Trophoblast cell (in vitro differentiated cells and primary cell): Measurements from ENCODE around the gene KCNK10.

ENCODE experiments used
- DNase-seq, 2 donors: peaks; one replicate each; pipeline ENCODE4 v3.0.0-alpha.2; 2016
- H2AFZ ChIP-seq: 2 replicates; pipeline ENCODE4 v1.6.1; 2013; ENCODE audit warnings: low read length, moderate library complexity, mild to moderate bottlenecking; ENCODE audit not compliant: insufficient read depth, poor library complexity
- H2AK5ac ChIP-seq: 2 replicates; pipeline ENCODE4 v1.6.1; 2013; ENCODE audit warnings: mild to moderate bottlenecking, low read length
- H2BK120ac ChIP-seq: 2 replicates; pipeline ENCODE4 v1.6.1; 2013; ENCODE audit warnings: low read length, mild to moderate bottlenecking, moderate library complexity; ENCODE audit not compliant: insufficient read depth, poor library complexity
- H2BK12ac ChIP-seq: 2 replicates; pipeline ENCODE4 v1.6.1; 2013; ENCODE audit warnings: mild to moderate bottlenecking, low read length, moderate library complexity
- H2BK5ac ChIP-seq: 2 replicates; pipeline ENCODE4 v1.6.1; 2013; ENCODE audit warnings: low read length, low read depth, moderate library complexity, mild to moderate bottlenecking; ENCODE audit not compliant: poor library complexity
- H3K14ac ChIP-seq: 2 replicates; pipeline ENCODE4 v1.6.1; 2013; ENCODE audit warnings: mild to moderate bottlenecking, low read length
- H3K18ac ChIP-seq: 2 replicates; pipeline ENCODE4 v1.6.1; 2013; ENCODE audit warnings: mild to moderate bottlenecking, low read length
- H3K23ac ChIP-seq: 2 replicates; pipeline ENCODE4 v1.6.1; 2013; ENCODE audit warnings: low read length
- H3K27ac ChIP-seq: 2 replicates; pipeline ENCODE4 v1.5.1; 2013; ENCODE audit warnings: low read depth, mild to moderate bottlenecking, inconsistent platforms, low read length, moderate library complexity
- H3K27me3 ChIP-seq: 2 replicates; pipeline ENCODE4 v1.6.1; 2013; ENCODE audit warnings: inconsistent platforms, mild to moderate bottlenecking, low read length, moderate library complexity; ENCODE audit not compliant: insufficient read depth
- H3K36me3 ChIP-seq, 2 experiments: 1 replicate in 1 of 2; 2 replicates in 1 of 2; pipeline ENCODE4 v1.6.1; 2013; ENCODE audit warnings: low read length in 2 of 2, mild to moderate bottlenecking in 2 of 2, moderate library complexity in 1 of 2; ENCODE audit not compliant: insufficient read depth in 2 of 2, control insufficient read depth in 1 of 2
- H3K4ac ChIP-seq: 2 replicates; pipeline ENCODE4 v1.6.1; 2013; ENCODE audit warnings: low read depth, mild to moderate bottlenecking, low read length, moderate library complexity
- H3K4me1 ChIP-seq, 2 experiments: 1 replicate in 1 of 2; 2 replicates in 1 of 2; pipeline ENCODE4 v1.6.1; 2013; ENCODE audit warnings: low read length in 2 of 2, mild to moderate bottlenecking in 2 of 2, moderate library complexity in 1 of 2; ENCODE audit not compliant: insufficient read depth in 2 of 2, control insufficient read depth in 1 of 2
- H3K4me2 ChIP-seq: 2 replicates; pipeline ENCODE4 v1.6.1; 2013; ENCODE audit warnings: inconsistent platforms, mild to moderate bottlenecking, low read length, moderate library complexity
- H3K4me3 ChIP-seq: 2 replicates; pipeline ENCODE4 v1.5.1; 2013; ENCODE audit warnings: mild to moderate bottlenecking, low read depth, low read length, inconsistent platforms
- H3K79me1 ChIP-seq: one replicate; pipeline ENCODE4 v1.6.1; 2013; ENCODE audit warnings: low read length
- H3K79me2 ChIP-seq: 2 replicates; pipeline ENCODE4 v1.6.1; 2013; ENCODE audit warnings: low read length, mild to moderate bottlenecking; ENCODE audit not compliant: control insufficient read depth, insufficient read depth, poor library complexity
- H3K9ac ChIP-seq: 2 replicates; pipeline ENCODE4 v1.6.1; 2013; ENCODE audit warnings: mild to moderate bottlenecking, low read length
- H3K9me3 ChIP-seq: 2 replicates; pipeline ENCODE4 v1.6.1; 2013; ENCODE audit warnings: low read depth, mild to moderate bottlenecking, control low read depth, inconsistent platforms, low read length; ENCODE audit not compliant: insufficient read depth
- H4K12ac ChIP-seq: 2 replicates; pipeline ENCODE4 v1.6.1; 2013; ENCODE audit warnings: low read depth, mild to moderate bottlenecking, low read length, moderate library complexity
- H4K8ac ChIP-seq: 2 replicates; pipeline ENCODE4 v1.6.1; 2013; ENCODE audit warnings: low read depth, mild to moderate bottlenecking, low read length, moderate library complexity
- H4K91ac ChIP-seq: one replicate; pipeline ENCODE4 v1.6.1; 2013; ENCODE audit warnings: low read depth, mild to moderate bottlenecking, low read length, moderate library complexity
- WGBS: extraction: QIAGEN DNeasy Blood & Tissue Kit; methylation state at CpG from one replicate; pipeline ENCODE4 v1.1.7; 2013; ENCODE audit warnings: missing lambda C conversion rate; ENCODE audit not compliant: insufficient read length, insufficient coverage; ENCODE audit errors: extremely low coverage; 5-methylcytosine and 5-hydroxymethylcytosine counted together

KCNK10 gene

DNA sequence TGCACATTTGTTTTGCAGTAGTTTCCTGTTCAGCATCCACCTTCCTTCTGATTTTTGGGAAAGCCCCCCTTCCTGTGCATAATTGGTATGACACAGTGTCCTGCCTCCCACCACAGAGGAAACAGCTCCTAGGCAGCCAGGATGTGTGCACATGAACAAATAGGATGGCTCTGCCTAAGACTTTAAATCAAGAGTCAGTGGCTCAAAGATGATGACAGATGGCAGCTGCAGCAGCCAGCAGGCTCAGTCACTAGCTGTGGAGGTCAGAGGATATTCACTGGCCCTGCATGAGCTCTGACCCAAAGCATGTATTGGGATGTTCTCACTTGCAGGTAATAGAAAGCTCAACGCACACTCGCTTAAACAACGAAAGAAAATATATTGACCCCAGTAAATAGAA lies 90.3 kb downstream of the KCNK10 start:
- H3K27me3 ChIP-seq: no peaks in the 10 kb centered on the region
- no peaks in the 10 kb centered on the region for H3K79me2 ChIP-seq
- no peak overlapping the region for H3K14ac ChIP-seq
- no peak overlapping the region for H4K8ac ChIP-seq
- no peak overlapping the region for H3K4me3 ChIP-seq
- no peak for DNase-seq
- no peak overlapping the region for H3K23ac ChIP-seq
- no peaks in the 10 kb centered on the region for H3K9me3 ChIP-seq
- H2BK12ac ChIP-seq: no peak overlapping the region
- H3K79me1 ChIP-seq: no peaks in the 10 kb centered on the region
- no peak overlapping the region for H3K4me2 ChIP-seq
- H3K18ac ChIP-seq: no peak overlapping the region
- H3K9ac ChIP-seq: no peak overlapping the region
- no peaks in the 10 kb centered on the region for H3K4me1 ChIP-seq
- no peak overlapping the region for H4K91ac ChIP-seq
- H2BK120ac ChIP-seq: no peak overlapping the region
- no peak overlapping the region for H3K27ac ChIP-seq
- no peak overlapping the region for H2BK5ac ChIP-seq
- no peak overlapping the region for H2AK5ac ChIP-seq
- H3K36me3 ChIP-seq: no peaks in the 10 kb centered on the region
- no CpG with 5 or more reads among the region's 3 CpGs for WGBS
- no peak overlapping the region for H4K12ac ChIP-seq
- H2AFZ ChIP-seq: no peak overlapping the region
- H3K4ac ChIP-seq: no peak overlapping the region

- no peak overlapping the region for H2BK5ac ChIP-seq
- no peak overlapping the region for H3K4ac ChIP-seq
- no peak overlapping the region for H4K91ac ChIP-seq
- no peak overlapping the region for H3K4me3 ChIP-seq
- no peak overlapping the region for H2AK5ac ChIP-seq
- H3K23ac ChIP-seq: no peak overlapping the region
- no peak overlapping the region for H3K18ac ChIP-seq
- H4K8ac ChIP-seq: no peak overlapping the region
- no peaks in the 10 kb centered on the region for H3K27me3 ChIP-seq
- no peak overlapping the region for H4K12ac ChIP-seq
- H2BK12ac ChIP-seq: no peak overlapping the region
- no peak overlapping the region for H3K27ac ChIP-seq
- no peak overlapping the region for H3K14ac ChIP-seq
- H2BK120ac ChIP-seq: no peak overlapping the region
- no peaks in the 10 kb centered on the region for H3K79me1 ChIP-seq
- no peak overlapping the region for H3K9ac ChIP-seq
- H3K9me3 ChIP-seq: no peaks in the 10 kb centered on the region
- no peak for DNase-seq
- no CpG with 5 or more reads among the region's 5 CpGs for WGBS
- no peaks in the 10 kb centered on the region for H3K36me3 ChIP-seq
- H3K79me2 ChIP-seq: no peaks in the 10 kb centered on the region
- H2AFZ ChIP-seq: no peak overlapping the region
- H3K4me2 ChIP-seq: no peak overlapping the region
- H3K4me1 ChIP-seq: no peaks in the 10 kb centered on the region
Observed at GRCh38 chr14:88231603-88232002, 91.5 kb downstream of the KCNK10 start.

DNA sequence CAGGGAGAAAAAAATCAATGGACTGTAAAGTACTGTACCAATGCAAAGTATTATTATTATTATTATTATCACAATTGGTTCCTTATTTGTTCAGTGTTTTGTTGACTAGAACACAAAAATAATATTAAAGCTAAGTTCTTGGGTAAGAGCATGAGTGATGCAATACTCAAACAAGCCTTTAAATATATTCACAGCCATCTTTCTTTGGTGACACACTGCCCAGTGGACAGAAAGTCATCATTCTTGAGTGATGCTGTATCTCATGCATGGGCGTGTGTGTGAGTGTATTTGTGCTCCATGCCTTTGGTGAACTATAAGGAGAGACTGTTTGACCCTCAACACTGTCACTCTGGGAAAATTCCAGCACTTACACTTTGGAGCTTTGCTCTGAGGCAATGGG lies 93.6 kb downstream of the KCNK10 start:
- WGBS: no CpG with 5 or more reads among the region's 1 CpG
- H2AFZ ChIP-seq: no peak overlapping the region

GRCh38 chr14:88228522-88229236 lies 94.4 kb downstream of the KCNK10 start:
- H3K79me1 ChIP-seq: no peaks in the 10 kb centered on the region
- no peak overlapping the region for H2BK12ac ChIP-seq
- no peaks in the 10 kb centered on the region for H3K36me3 ChIP-seq
- no peak overlapping the region for H2BK5ac ChIP-seq
- H3K27ac ChIP-seq: no peak overlapping the region
- H4K8ac ChIP-seq: no peak overlapping the region
- no peak overlapping the region for H2AK5ac ChIP-seq
- H3K23ac ChIP-seq: no peak overlapping the region
- H3K79me2 ChIP-seq: no peaks in the 10 kb centered on the region
- no peak overlapping the region for H3K14ac ChIP-seq
- no peak overlapping the region for H2BK120ac ChIP-seq
- no peak overlapping the region for H3K4me3 ChIP-seq
- H4K12ac ChIP-seq: no peak overlapping the region
- no peak overlapping the region for H2AFZ ChIP-seq
- H3K4me1 ChIP-seq: no peaks in the 10 kb centered on the region
- H3K9ac ChIP-seq: no peak overlapping the region
- no peak overlapping the region for H3K4me2 ChIP-seq
- H4K91ac ChIP-seq: no peak overlapping the region
- H3K4ac ChIP-seq: no peak overlapping the region
- no peaks in the 10 kb centered on the region for H3K27me3 ChIP-seq
- H3K18ac ChIP-seq: no peak overlapping the region
- no peaks in the 10 kb centered on the region for H3K9me3 ChIP-seq
- WGBS: no CpG with 5 or more reads among the region's 3 CpGs
- peak; percentile 9 to 52 for DNase-seq

More for the DNA sequence above, 93.6 kb downstream of the KCNK10 start:
- Histone ChIP-seq H3K4me2 (no peak overlapping the region), H3K23ac (no peak overlapping the region), H4K91ac (no peak overlapping the region), H3K4me3 (no peak overlapping the region), H2AK5ac (no peak overlapping the region), H4K8ac (no peak overlapping the region), H3K36me3 (no peaks in the 10 kb centered on the region), H3K9ac (no peak overlapping the region), H3K79me1 (no peaks in the 10 kb centered on the region), H2BK12ac (no peak overlapping the region), H4K12ac (no peak overlapping the region), H3K4ac (no peak overlapping the region), H3K9me3 (no peaks in the 10 kb centered on the region), H3K14ac (no peak overlapping the region), H3K18ac (no peak overlapping the region), H2BK120ac (no peak overlapping the region), H2BK5ac (no peak overlapping the region), H3K27ac (no peak overlapping the region), H3K27me3 (no peaks in the 10 kb centered on the region), H3K4me1 (no peaks in the 10 kb centered on the region), H3K79me2 (no peaks in the 10 kb centered on the region)
- DNase-seq: no peak
